AG04449 (cell line): ENCODE results near the gene LETM1.

Source experiments
- CTCF ChIA-PET: fragments of 350-600 bp; formaldehyde crosslinking; extraction: SDS; loops from one replicate; lab custom pipeline; 2021; ENCODE audit warnings: antibody characterized with exemption; lab: Yijun Ruan, JAX
- POLR2A ChIA-PET: fragments of 400-600, 350-600 bp; formaldehyde crosslinking; extraction: SDS; loops from one replicate; lab custom pipeline; 2020; ENCODE audit warnings: antibody characterized with exemption, inconsistent platforms; lab: Yijun Ruan, JAX
- DNase-seq: peaks from one replicate; pipeline ENCODE4 v3.0.0-alpha.2; 2010; ENCODE audit warnings: low read depth, low spot score
- H3K4me3 ChIP-seq: 2 replicates; pipeline ENCODE4 v1.5.1; 2011; ENCODE audit warnings: low read depth, mild to moderate bottlenecking, control low read depth, low read length
- TF ChIP-seq, protein P1 (sequence below): IDR thresholded peaks from one replicate; pipeline ENCODE4 v1.5.1; 2011; ENCODE audit warnings: mild to moderate bottlenecking, moderate library complexity, low read length, control low read depth, inconsistent platforms; ENCODE audit not compliant: insufficient read depth; ENCODE audit errors: missing control alignments

Gene LETM1

DNA sequence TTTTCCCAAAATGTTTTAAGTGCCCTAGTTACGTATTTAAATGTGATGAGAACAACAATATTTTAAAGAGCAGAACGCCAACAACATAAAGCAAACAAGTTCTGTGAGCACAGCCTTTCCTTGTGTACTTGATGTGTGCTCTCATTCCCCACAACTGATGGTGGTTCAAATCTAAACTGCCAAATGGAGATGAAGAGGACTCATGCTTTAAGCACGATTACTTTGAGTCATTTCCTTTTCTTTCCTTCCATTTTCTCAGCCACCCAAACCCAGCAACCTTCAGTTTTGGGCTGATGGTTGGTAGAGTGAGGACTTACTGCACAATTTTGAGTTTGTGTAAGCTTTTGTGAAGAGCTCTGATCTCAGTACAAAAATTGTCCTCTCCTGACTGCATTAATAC lies 16.9 kb upstream of the LETM1 start:
- peak overlapping the region; percentile 70 for H3K4me3 ChIP-seq
- TF ChIP-seq, protein P1, sequence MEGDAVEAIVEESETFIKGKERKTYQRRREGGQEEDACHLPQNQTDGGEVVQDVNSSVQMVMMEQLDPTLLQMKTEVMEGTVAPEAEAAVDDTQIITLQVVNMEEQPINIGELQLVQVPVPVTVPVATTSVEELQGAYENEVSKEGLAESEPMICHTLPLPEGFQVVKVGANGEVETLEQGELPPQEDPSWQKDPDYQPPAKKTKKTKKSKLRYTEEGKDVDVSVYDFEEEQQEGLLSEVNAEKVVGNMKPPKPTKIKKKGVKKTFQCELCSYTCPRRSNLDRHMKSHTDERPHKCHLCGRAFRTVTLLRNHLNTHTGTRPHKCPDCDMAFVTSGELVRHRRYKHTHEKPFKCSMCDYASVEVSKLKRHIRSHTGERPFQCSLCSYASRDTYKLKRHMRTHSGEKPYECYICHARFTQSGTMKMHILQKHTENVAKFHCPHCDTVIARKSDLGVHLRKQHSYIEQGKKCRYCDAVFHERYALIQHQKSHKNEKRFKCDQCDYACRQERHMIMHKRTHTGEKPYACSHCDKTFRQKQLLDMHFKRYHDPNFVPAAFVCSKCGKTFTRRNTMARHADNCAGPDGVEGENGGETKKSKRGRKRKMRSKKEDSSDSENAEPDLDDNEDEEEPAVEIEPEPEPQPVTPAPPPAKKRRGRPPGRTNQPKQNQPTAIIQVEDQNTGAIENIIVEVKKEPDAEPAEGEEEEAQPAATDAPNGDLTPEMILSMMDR, result no peak
- ChIA-PET POLR2A (no interaction called here), CTCF (interaction anchor here (1.8 to 4.0 kb wide), 2 partner anchors 27 to 37 kb away, joined by 7 to 29 read pairs; no protein-coding TSS in a partner anchor)
- DNase-seq, result no peak

DNA sequence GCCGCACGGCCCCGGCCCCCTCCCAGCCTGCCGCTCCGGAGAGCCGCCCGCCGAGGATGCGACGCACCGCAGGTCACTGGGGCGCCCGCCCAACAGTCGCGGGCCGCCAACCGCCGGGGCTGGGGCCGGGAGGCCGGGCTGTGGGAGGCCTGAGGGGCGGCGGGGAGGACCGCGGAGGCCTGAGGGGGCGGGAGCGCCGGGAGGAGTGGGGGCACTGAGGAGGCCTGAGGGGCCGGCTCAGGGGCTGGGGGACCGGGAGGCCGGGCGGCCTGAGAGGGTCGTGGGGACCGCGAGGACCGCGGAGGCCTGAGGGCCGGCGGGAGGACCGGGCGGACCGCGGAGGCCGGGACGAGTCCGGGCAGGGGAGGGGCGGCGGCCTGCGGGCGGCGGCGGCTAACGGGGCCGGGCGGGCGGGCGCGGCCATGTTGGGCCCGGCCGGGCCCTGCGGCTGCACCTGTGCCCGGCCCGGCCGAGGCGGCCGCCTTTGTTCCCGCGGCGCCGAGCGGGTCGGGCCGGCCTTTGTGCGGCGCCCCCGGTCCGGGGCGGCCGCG lies 15.6 kb upstream of the LETM1 start:
- TF ChIP-seq, protein P1, result no peak
- ChIA-PET POLR2A (no interaction called here), CTCF (no interaction called here)
- DNase-seq, result no peak
- H3K4me3 ChIP-seq, result peak overlapping the region; percentile 70

DNA sequence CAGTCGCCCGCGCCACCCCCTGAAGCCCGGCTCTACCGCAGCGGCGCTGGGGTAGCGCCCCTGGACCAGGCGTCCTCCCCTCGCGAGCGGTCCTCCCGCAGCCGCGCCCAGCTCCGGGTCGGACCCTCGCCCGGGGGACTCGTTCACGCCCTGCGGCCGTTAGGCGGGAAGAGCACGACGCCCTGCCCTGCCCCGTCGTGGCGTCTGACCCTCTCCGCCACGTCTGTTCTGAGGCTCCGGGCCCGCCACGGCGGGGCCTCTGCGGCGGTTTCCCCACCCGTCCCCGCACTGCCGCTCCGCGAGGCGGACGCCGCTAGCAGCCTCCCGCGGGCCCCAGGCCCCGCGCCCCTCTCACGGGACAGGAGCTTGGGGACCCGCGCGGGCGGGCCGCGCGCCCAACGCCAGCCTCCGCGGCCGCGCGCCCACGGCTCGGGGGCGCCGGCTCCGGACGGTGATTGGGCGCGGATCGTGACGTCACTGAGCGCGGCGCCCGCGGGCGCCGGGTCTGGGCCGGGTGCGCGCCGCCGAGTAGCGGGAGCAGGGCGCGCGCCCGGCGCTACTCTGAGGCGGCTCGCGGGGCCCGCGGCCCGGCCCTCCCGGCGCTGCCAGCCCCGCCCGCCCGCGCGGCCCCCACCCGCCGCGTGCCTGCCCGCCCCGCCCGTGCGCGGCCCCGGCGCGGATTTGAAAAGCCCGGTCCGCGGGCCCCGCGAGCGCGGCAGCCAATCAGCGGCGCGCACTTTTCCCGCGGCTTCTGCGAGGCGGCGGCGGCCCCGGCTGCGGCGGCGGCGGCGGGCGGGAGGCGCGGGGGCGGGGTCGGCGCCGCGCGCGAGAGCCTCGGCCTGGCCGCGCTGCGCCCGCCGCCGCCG lies 14.9 kb upstream of the LETM1 start, which contains the start of gene NSD2:
Gene NSD2, plus strand, starts transcription at position 816 of the 866 bp plus-strand sequence. CDS start 29,262 bp downstream, outside the sequence.
- H3K4me3 ChIP-seq, result peak within 1 kb of the TSS; percentile 72
- DNase-seq, result no peak
- POLR2A ChIA-PET, result interaction anchor here (0.7 to 1.3 kb wide), 3 partner anchors 9 to 15 kb away, joined by 3 to 6 read pairs (median 5); partner anchors contain the start of gene LETM1
- TF ChIP-seq, protein P1, result no peak
- CTCF ChIA-PET, result interaction anchor here (0.6 to 1.4 kb wide), 3 partner anchors 9 to 28 kb away, joined by 3 to 4 read pairs (median 3); no protein-coding TSS in a partner anchor

DNA sequence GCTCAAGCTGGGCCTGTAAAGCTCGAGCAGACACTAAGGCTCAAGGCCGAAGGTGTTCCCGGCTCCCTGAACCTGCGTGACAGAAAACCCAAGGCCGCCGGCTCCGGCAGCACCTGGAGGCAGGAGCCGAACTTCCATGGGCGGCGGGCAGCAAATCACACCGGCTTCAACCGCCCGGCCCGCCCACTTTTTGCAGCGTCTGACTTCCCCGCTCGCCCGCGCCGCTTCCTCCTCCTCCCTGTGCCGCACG lies 14.3 kb upstream of the LETM1 start:
- POLR2A ChIA-PET, result interaction anchor here (0.7 to 1.3 kb wide), 3 partner anchors 8 to 14 kb away, joined by 3 to 6 read pairs (median 5); partner anchors contain the start of gene LETM1

DNA sequence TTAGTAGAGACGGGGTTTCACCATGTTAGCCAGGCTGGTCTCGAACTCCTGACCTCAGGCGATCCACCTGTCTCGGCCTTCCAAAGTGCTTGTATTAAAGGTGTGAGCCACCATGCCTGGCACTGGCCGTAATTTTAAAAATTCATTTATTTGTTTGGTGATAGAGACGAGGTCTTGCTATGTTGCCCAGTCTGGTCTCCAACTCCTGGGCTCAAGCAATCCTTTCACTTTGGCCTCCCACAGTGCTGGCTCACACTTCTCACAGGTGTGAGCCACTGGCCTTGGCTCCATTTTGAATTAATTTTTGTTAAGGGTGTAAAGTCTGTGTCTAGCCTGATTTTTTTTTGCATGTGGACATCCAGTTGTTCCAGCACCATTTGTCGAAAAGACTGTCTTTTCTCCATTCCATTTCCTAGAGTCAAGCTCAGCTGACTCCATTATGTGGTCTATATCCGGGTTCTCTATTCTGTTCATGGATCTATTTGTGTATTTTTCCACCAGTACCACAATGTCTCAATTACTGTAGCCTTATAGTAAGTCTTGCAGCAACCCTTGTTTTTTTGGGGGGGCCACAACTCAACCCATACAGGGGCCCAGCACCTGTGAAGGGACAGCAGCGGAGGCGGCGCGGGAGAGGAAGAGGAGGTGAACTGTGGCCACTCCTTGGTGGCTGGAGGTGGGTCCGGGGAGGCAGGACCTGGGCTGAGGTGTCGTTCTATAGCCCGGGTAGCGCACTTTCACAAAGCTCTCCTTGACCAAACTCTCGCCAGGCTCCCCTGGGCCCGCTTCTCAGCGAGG lies 13.8 kb upstream of the LETM1 start:
- no peak for DNase-seq
- CTCF ChIA-PET, result interaction anchor here (0.6 to 1.4 kb wide), 4 partner anchors 8 to 29 kb away, joined by 3 to 4 read pairs (median 4); no protein-coding TSS in a partner anchor
- POLR2A ChIA-PET, result interaction anchor here (0.7 to 1.3 kb wide), 3 partner anchors 8 to 13 kb away, joined by 3 to 6 read pairs (median 5); partner anchors contain the start of gene LETM1
- H3K4me3 ChIP-seq, result peak overlapping the region; percentile 72
- TF ChIP-seq, protein P1, result no peak

More for the DNA sequence above, 14.3 kb upstream of the LETM1 start:
- DNase-seq, result no peak
- CTCF ChIA-PET, result interaction anchor here (0.6 to 1.4 kb wide), 4 partner anchors 8 to 28 kb away, joined by 3 to 4 read pairs (median 4); no protein-coding TSS in a partner anchor
- peak overlapping the region; percentile 72 for H3K4me3 ChIP-seq
- TF ChIP-seq, protein P1, result no peak
